WERI-Rb-1 (cell line): Measurements from ENCODE around the gene CHCHD2.
"Not testable (repeated sequence)": the region's sequence is repeated elsewhere in the genome, so short reads cannot be mapped to it uniquely, and the experiment has no call there.

Experiments used
- DNase-seq: peaks from one replicate; pipeline ENCODE4 v3.0.0-alpha.2; 2020
- H3K27ac ChIP-seq: fragments of 250-450 bp; sonication (Bioruptor Pico); 2 replicates; pipeline ENCODE4 v1.5.1; 2020; ENCODE audit warnings: mild to moderate bottlenecking, moderate library complexity
- H3K27me3 ChIP-seq: fragments of 250-450 bp; sonication (Bioruptor Pico); 2 replicates; pipeline ENCODE4 v1.5.1; 2021; ENCODE audit warnings: mild to moderate bottlenecking, low read depth, moderate library complexity; ENCODE audit not compliant: insufficient read depth, severe bottlenecking
- H3K36me3 ChIP-seq: fragments of 250-450 bp; sonication (Bioruptor Pico); 2 replicates; pipeline ENCODE4 v1.5.1; 2020; ENCODE audit warnings: mild to moderate bottlenecking, moderate library complexity
- H3K4me3 ChIP-seq: 2 replicates; pipeline ENCODE4 v1.5.1; 2011; ENCODE audit warnings: low read depth, mild to moderate bottlenecking, control low read depth, low read length
- H3K9me3 ChIP-seq: fragments of 250-450 bp; sonication (Bioruptor Pico); 2 replicates; pipeline ENCODE4 v1.5.1; 2021; ENCODE audit warnings: mild to moderate bottlenecking, moderate library complexity; ENCODE audit not compliant: severe bottlenecking
- TF ChIP-seq, protein P1 (sequence below): IDR thresholded peaks from 2 replicates; pipeline ENCODE4 v1.5.1; 2011; ENCODE audit warnings: low read depth, mild to moderate bottlenecking, control low read depth, inconsistent platforms, low read length

The CHCHD2 gene

DNA sequence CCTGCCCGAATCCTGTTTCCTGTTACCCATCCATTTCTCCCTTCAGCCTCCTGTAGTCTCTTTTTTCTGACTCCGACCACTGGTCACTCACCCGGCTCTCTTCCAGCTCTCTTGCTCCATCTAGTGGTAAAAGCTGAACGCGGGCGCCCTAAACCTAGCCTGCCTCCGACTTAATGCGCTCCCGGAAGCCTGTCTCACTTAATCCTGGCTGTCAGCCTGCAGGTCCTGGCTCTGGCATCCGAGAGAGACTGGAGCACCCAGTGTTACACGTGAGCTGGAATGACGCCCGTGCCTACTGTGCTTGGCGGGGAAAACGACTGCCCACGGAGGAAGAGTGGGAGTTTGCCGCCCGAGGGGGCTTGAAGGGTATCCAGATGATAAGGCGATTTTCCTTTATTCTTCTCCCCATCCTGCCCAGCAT lies 31.9 kb downstream of the CHCHD2 start:
- Histone ChIP-seq H3K27me3 (no peaks in the 10 kb centered on the region), H3K4me3 (no peak overlapping the region), H3K36me3 (peaks cover 30% of the 10 kb centered on the region), H3K27ac (peak overlapping the region; percentile 31; the same call in 1 of the 2 replicates), H3K9me3 (no peaks in the 10 kb centered on the region)
- peak; percentile 89 for DNase-seq
- TF ChIP-seq, protein P1, sequence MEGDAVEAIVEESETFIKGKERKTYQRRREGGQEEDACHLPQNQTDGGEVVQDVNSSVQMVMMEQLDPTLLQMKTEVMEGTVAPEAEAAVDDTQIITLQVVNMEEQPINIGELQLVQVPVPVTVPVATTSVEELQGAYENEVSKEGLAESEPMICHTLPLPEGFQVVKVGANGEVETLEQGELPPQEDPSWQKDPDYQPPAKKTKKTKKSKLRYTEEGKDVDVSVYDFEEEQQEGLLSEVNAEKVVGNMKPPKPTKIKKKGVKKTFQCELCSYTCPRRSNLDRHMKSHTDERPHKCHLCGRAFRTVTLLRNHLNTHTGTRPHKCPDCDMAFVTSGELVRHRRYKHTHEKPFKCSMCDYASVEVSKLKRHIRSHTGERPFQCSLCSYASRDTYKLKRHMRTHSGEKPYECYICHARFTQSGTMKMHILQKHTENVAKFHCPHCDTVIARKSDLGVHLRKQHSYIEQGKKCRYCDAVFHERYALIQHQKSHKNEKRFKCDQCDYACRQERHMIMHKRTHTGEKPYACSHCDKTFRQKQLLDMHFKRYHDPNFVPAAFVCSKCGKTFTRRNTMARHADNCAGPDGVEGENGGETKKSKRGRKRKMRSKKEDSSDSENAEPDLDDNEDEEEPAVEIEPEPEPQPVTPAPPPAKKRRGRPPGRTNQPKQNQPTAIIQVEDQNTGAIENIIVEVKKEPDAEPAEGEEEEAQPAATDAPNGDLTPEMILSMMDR: peak; percentile 74

DNA sequence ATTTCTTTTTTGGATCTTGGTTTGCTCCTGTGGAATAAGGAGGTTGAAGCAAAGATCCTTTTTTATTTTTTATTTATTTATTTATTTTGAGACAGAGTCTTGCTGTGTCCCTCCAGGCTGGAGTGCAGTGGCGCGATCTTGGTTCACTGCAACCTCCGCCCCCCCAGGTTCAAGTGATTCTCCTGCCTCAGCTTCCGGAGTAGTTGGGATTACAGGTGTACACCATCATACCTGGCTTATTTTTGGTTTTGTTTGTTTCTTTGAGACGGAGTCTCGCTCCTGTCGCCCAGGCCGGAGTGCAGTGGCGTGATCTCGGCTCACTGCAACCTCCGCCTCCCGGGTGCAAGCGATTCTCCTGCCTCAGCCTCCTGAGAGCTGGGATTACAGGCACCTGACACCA lies 39.9 kb downstream of the CHCHD2 start:
- not testable (repeated sequence) for H3K27me3 ChIP-seq, H3K9me3 ChIP-seq, H3K4me3 ChIP-seq, DNase-seq, H3K27ac ChIP-seq
- peaks cover 33% of the 10 kb centered on the region for H3K36me3 ChIP-seq

DNA sequence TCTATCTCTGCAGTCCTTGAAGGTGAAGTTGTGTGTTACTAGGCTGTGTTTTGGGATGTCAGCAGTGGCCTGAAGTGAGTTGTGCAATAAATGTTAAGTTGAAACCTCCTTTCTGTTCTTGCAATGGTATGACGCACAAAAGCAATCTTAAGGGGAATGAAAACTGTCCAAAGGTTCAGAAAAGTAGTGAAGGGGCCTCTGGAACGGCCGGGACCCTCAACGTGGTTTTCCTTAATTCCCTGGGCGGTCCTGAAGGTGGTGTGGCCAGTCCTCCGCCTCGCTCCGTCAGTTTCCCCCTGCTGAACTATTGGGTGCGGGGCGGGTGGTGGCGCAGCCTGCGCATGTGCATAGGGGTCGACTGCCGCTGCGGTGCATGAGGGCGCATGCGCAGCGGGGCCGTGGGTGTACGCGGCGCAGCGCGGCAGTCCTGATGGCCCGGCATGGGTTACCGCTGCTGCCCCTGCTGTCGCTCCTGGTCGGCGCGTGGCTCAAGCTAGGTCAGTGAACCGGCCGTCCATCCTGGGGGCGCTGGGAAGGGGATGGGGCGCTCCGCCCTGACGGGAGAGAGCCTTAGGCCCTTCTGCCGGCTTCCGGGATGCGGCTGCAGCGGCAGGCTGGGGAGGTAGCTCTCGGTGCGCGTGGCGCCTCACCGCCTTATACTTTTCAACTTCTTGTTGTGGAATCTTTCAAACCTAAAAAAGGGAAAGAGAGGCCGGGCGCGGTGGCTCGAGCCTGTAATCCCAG lies 42.2 kb downstream of the CHCHD2 start, which contains the start of gene SUMF2:
Gene SUMF2, plus strand, starts transcription at position 405 of the 744 bp plus-strand sequence. Its CDS starts 26 bp downstream, at position 431.
- TF ChIP-seq, protein P1: peak; percentile 39
- no peaks in the 10 kb centered on the region for H3K27me3 ChIP-seq
- H3K36me3 ChIP-seq: peaks cover 39% of the 10 kb centered on the region
- H3K27ac ChIP-seq: peak within 1 kb of the TSS; percentile 93
- DNase-seq: peak; percentile 93
- no peaks in the 10 kb centered on the region for H3K9me3 ChIP-seq
- peak within 1 kb of the TSS; percentile 95 for H3K4me3 ChIP-seq

DNA sequence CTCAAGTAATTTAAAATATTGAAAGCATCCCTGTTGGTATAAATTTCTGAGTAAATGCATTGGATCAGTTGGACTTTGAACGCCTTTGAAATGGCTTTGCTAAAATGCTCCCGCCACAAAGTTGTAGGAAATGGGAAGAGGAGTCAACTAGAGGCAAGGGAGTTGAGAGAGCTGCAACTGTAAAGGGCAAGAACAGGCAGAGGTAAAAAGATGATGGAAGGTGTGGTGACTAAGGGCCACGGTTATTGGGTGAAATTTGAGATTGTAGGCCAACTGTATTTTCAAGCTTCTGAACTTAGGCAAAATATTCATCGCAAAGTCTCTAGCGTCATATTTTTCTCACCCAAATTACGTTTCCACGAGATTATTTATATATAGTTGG lies 42.8 kb downstream of the CHCHD2 start:
- H3K27ac ChIP-seq: peak overlapping the region; percentile 93; the same call in 1 of the 2 replicates
- peaks cover 45% of the 10 kb centered on the region for H3K36me3 ChIP-seq
- no peaks in the 10 kb centered on the region for H3K9me3 ChIP-seq
- no peaks in the 10 kb centered on the region for H3K27me3 ChIP-seq
- TF ChIP-seq, protein P1: no peak
- no peak for DNase-seq
- no peak overlapping the region for H3K4me3 ChIP-seq

DNA sequence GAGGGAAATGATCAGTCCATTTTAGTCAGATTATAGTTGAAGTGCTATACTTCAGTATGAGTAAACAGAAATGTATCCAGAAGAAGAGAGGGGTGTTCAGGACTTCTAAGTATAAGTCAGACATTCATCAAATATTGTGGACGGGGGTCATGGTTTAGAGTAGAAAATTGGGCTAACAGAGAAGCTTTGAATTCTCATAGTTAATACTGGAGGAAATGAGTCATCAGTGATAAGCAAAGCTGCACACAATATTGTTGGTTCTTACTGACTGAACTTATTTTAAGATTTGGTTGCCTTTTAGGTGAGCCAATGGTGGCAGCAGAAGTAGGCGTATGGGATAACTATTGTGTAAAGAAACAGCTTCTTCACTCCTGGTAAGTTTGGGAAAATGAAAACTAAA lies 43.9 kb downstream of the CHCHD2 start:
- Histone ChIP-seq H3K36me3 (peaks cover 54% of the 10 kb centered on the region), H3K27me3 (no peaks in the 10 kb centered on the region), H3K9me3 (no peaks in the 10 kb centered on the region), H3K27ac (no peak overlapping the region), H3K4me3 (no peak overlapping the region)
- TF ChIP-seq, protein P1: no peak
- no peak for DNase-seq

DNA sequence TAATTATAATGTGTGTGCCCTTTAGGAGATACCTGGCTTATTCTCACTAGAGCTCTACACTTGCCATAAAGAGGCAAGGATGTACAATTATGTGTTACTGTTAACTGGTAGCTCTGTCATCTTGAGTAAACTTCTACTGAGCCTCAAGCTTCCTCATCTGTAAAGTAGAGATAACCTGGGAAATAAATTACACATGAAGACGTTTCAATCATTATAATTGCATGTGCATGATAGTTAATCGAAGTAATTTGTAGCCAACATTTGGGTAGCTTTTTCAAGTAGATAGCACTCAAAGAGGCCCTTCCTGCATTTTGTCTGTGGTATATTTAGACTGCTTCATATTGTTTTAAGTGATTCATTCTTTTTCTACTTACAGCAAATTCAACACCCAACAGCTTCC lies 52.3 kb downstream of the CHCHD2 start:
- Histone ChIP-seq H3K27ac (no peak overlapping the region; the same call in 1 of the 2 replicates), H3K27me3 (no peaks in the 10 kb centered on the region), H3K36me3 (peaks cover 66% of the 10 kb centered on the region), H3K4me3 (no peak overlapping the region), H3K9me3 (no peaks in the 10 kb centered on the region)
- no peak for DNase-seq
- TF ChIP-seq, protein P1: no peak
